RWPE1 (cell line): ENCODE results near the gene COBLL1.

ENCODE experiments used
- CTCF ChIA-PET: fragments of 350-600 bp; sonication (Branson Sonifier 250); formaldehyde crosslinking; extraction: SDS; loops from one replicate; lab custom pipeline; 2021; lab: Yijun Ruan, JAX
- POLR2A ChIA-PET: fragments of 400-600 bp; formaldehyde crosslinking; extraction: SDS; loops from one replicate; lab custom pipeline; 2020; ENCODE audit warnings: antibody characterized with exemption; ENCODE audit not compliant: low non-redundant PET; lab: Yijun Ruan, JAX
- DNase-seq: peaks from one replicate; pipeline ENCODE4 v3.0.0; 2012; ENCODE audit warnings: low spot score
- H3K27ac ChIP-seq: fragments of 450-650 bp; 2 replicates; pipeline ENCODE4 v1.5.1; 2017
- CTCF ChIP-seq: fragments of 450-650 bp; conservative IDR thresholded peaks from 2 replicates; pipeline ENCODE4 v1.5.1; 2017; ENCODE audit warnings: low read depth, mild to moderate bottlenecking

COBLL1 gene

GRCh38 chr2:164773635-164774034 lies 68.0 kb downstream of the COBLL1 start:
- ChIA-PET CTCF (interaction anchor here (0.6 kb wide), 1 partner anchor 220 kb away, joined by 3 read pairs; no protein-coding TSS in a partner anchor), POLR2A (no interaction called here)
- DNase-seq: no peak
- TF ChIP-seq CTCF: no peak
- no peak overlapping the region for H3K27ac ChIP-seq

- no peak overlapping the region for H3K27ac ChIP-seq
- TF ChIP-seq CTCF: no peak
- DNase-seq: no peak
- ChIA-PET POLR2A (no interaction called here), CTCF (interaction anchor here (0.6 kb wide), 1 partner anchor 220 kb away, joined by 3 read pairs; no protein-coding TSS in a partner anchor)
Measured at GRCh38 chr2:164773091-164773490, 68.5 kb downstream of the COBLL1 start.

GRCh38 chr2:164771897-164772296 lies 69.7 kb downstream of the COBLL1 start:
- no peak for TF ChIP-seq CTCF
- ChIA-PET CTCF (no interaction called here), POLR2A (no interaction called here)
- no peak overlapping the region for H3K27ac ChIP-seq
- no peak for DNase-seq

GRCh38 chr2:164770421-164770916 lies 71.2 kb downstream of the COBLL1 start:
- POLR2A ChIA-PET: no interaction called here
- DNase-seq: no peak
- no peak for TF ChIP-seq CTCF
- CTCF ChIA-PET: no interaction called here
- H3K27ac ChIP-seq: no peak overlapping the region

- no peak overlapping the region for H3K27ac ChIP-seq
- POLR2A ChIA-PET: no interaction called here
- CTCF ChIA-PET: no interaction called here
- no peak for TF ChIP-seq CTCF
- DNase-seq: no peak
Measured at GRCh38 chr2:164766954-164767320, 74.7 kb downstream of the COBLL1 start.

- DNase-seq: no peak
- TF ChIP-seq CTCF: no peak
- ChIA-PET CTCF (no interaction called here), POLR2A (no interaction called here)
- no peak overlapping the region for H3K27ac ChIP-seq
Measured at GRCh38 chr2:164766216-164766953, 75.2 kb downstream of the COBLL1 start.
